ENCODE measurements around the gene ZNF511. TPM values are rescaled to one million over a fixed set of nuclear protein-coding genes. Genes with fewer than 3 reads are reported as not detected.

Gene ZNF511
- total and polyA plus RNA-seq, 5 experiments from 2014 or later: 38.0 to 80.4 (median 75.9) TPM

DNA sequence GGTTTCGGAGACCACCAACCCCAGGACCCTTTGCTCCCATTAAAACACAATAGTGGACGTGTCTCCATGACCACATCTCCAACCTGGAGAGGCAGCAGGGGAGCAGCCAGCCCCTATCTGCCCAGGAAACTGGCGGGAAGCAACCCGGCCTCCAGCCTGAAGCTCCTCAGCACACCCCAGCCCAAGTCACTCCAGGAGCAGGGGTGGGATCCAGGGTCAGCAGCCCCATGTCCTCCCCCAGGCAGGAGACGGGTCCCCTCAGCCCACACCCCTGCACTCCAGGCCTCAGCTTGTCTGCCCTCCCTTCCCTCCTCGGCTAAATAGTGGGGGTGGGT lies 32.6 kb upstream of the ZNF511 start:
- H3K9me3 Mint-ChIP-seq: no peaks in the 10 kb centered on the region
- peaks cover 4 to 45% (median 34%) of the 10 kb centered on the region in 4 donors for H3K4me1 Mint-ChIP-seq
- peak overlapping the region; percentile 43 to 95 (median 90) for H3K27ac Mint-ChIP-seq
- peak in 1 of 10 donors; percentile 4 for DNase-seq
- peaks cover 0 to 2% (median 0%) of the 10 kb centered on the region in 3 donors for H3K36me3 Mint-ChIP-seq
- POLR2A ChIA-PET: interaction anchor here (0.6 to 5.3 kb wide), 4 partner anchors 12 to 188 kb away, joined by 3 to 39 read pairs (median 6); no protein-coding TSS in a partner anchor
- no peaks in the 10 kb centered on the region for H3K27me3 Mint-ChIP-seq
- peak overlapping the region; percentile 79 to 88 (median 85) for H3K4me3 Mint-ChIP-seq
- ATAC-seq: no peak

DNA sequence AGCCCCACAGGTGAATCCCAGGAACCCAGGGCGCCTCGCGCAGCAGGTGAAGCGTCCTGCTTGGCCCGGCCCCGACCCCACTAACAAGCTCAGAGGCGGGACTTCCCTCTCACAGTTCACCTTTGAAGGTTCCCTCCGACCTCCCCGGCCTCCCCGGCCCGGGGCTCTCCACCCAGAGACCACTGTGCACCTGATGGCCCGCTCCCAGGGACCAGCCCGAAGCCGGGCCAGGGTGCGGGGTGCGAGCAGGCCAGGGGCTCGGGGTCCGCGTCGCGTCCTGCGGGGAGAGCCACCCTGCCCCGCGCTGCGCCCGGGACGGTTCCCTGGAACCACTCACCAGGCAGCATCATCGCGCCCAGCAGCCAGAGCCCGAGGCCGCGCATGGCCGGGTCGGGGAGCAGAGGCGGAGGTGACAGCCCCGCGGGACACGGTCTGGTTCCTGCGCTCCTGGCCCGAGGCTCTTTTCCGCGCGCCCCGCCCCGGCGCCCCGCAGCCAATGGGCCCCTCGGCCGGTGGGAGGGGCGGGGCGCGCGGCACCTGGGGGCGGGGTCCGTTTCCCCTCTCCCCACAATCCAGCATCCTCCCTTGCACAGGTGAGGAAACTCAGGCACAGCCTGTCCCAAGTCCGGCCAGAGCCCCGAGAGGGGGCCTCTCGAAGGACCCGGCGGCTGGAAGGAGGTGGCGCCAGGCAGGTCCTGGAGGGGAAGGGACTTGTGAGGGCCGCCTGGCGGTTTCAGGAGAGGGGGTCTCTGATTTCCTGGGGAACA lies 32.1 kb upstream of the ZNF511 start, which contains the start of gene ADAM8:
Gene ADAM8, minus strand, starts transcription at position 434 of the 767 bp plus-strand sequence. Its CDS starts 51 bp downstream, at position 383.
- Mint-ChIP-seq H3K27ac (peak within 1 kb of the TSS; percentile 43 to 99 (median 90)), H3K27me3 (no peaks in the 10 kb centered on the region), H3K4me3 (peak within 1 kb of the TSS; percentile 79 to 88 (median 85)), H3K4me1 (peaks cover 4 to 45% (median 34%) of the 10 kb centered on the region in 4 donors), H3K36me3 (peaks cover 0 to 2% (median 0%) of the 10 kb centered on the region in 3 donors), H3K9me3 (no peaks in the 10 kb centered on the region)
- DNase-seq (peak in 9 of 10 donors; percentile 33 to 71 (median 47)), ATAC-seq (peak; percentile 29 to 53)
- POLR2A ChIA-PET: interaction anchor here (0.6 to 5.3 kb wide), 6 partner anchors 13 to 187 kb away, joined by 3 to 39 read pairs (median 5); partner anchors contain the start of genes TUBGCP2 and ZNF511

DNA sequence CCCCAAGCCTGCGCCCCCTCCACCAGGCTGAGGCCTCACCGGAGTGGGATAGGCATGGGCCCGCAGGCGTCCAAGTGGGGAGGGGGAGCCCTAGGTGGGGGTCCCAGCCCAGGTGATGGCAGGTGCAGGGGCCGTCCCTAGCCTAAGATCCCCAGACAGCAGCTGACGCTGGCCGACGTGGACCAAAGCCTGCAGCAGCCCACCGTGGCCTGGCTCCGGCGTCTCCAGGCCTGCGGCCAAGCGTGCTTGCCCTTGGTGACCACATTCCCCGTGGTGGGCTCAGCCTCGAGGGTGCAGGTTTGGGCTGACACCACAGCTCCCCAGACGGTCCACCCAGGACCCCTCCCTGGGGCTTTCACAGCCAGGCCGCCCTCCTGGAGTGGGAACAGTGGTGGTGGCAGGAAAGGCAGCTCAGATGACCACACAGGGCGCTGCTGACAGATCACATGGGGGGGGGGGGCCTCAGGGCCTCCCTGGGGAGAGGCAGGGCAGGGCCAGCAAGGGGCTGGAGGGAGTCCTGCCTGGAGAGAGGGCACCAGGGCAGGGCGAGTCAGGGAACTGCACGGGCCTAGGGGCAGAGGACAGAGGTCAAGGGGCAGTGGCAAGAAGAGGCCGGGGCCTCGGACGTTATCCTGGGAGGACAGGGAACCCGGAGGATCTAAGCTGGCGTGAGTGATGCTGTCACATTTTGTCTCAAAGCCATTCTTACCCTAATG lies 31.3 kb upstream of the ZNF511 start:
- POLR2A ChIA-PET: interaction anchor here (1.0 to 5.3 kb wide), 4 partner anchors 14 to 100 kb away, joined by 3 to 39 read pairs (median 6); partner anchors contain the start of genes TUBGCP2 and ZNF511
- peak overlapping the region; percentile 43 to 99 (median 84) for H3K27ac Mint-ChIP-seq
- H3K27me3 Mint-ChIP-seq: no peaks in the 10 kb centered on the region
- DNase-seq (no peak), ATAC-seq (no peak)
- peaks cover 4 to 47% (median 34%) of the 10 kb centered on the region in 4 donors for H3K4me1 Mint-ChIP-seq
- H3K36me3 Mint-ChIP-seq: peaks cover 0 to 7% (median 2%) of the 10 kb centered on the region in 3 donors
- no peaks in the 10 kb centered on the region for H3K9me3 Mint-ChIP-seq
- H3K4me3 Mint-ChIP-seq: peak overlapping the region; percentile 39 to 87 (median 64)

DNA sequence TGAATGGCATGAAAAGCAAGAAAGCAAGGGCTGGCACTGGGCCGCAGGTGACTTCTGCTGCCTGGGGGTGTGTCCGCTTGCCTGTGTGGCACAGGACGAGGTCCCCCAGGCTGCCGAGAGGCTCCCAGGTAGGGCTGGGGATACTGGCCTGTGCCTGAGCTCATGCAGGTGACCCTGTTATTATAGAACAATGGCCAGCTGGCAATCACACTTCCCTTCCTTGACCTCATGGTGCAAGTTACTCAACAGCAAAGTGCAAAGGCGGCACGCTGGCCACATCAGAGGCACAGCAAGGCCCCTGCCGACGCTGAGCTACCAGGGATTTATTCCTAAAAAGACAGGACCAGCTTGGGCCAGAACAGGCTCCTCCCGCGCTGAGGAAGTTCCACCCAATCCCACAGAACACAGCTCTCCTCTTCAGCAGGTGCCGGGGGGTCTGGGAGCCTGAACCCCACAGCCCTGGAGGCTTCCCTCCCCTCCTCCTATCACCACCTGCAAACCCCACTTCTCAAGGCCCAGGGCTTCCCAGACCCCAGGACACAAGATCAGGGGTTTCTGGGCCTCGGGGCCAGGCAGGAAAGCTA lies 30.6 kb upstream of the ZNF511 start:
- POLR2A ChIA-PET: interaction anchor here (0.8 to 2.2 kb wide), 3 partner anchors 14 to 30 kb away, joined by 3 to 8 read pairs (median 8); partner anchors contain the start of genes TUBGCP2 and ZNF511
- Mint-ChIP-seq H3K4me1 (peaks cover 4 to 47% (median 34%) of the 10 kb centered on the region in 4 donors), H3K27ac (peak overlapping the region; percentile 43 to 99 (median 84)), H3K4me3 (peak overlapping the region; percentile 14 to 87 (median 62)), H3K9me3 (no peaks in the 10 kb centered on the region), H3K27me3 (no peaks in the 10 kb centered on the region), H3K36me3 (peaks cover 0 to 10% (median 2%) of the 10 kb centered on the region in 3 donors)
- peak in 1 of 10 donors; percentile 10 for DNase-seq
- ATAC-seq: no peak

DNA sequence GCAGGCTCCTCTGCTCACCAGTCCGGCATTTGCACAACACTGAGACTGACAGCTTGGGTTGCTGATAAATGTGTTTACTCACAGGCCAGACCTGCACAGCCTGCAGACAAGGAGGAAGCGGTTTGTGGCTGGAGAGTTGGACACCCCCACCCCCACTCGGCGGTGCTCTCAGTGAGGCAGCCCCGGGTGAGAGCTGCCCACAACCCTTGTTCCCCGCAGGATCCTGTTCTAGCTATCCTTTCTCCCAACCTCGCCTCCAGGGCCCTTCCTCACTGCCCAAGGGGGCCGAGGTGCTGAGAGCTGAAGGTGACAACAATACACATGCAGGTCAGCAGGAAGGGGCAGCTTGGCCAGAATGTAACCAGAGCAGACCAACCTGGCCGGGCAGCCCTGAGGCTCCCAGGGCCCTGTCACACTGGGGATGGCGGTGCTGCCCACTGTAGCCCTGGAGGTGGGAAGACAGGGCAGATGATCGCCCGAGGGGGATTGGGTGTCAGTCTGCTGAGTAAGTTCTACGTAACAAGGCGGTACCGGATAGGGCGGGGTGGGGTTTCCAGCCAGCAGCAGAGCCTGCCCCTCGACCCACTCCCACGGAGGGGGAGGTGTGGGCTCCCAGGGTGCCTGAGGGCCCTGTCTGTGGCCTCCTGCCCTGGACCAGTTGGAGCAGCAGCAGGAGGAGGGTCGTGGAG lies 30.0 kb upstream of the ZNF511 start:
- Mint-ChIP-seq H3K9me3 (no peaks in the 10 kb centered on the region), H3K27ac (peak overlapping the region; percentile 43 to 99 (median 84)), H3K4me3 (peak overlapping the region in 9 of 10 donors; percentile 6 to 87 (median 62)), H3K4me1 (peaks cover 4 to 47% (median 34%) of the 10 kb centered on the region in 4 donors), H3K36me3 (peaks cover 0 to 17% (median 2%) of the 10 kb centered on the region in 3 donors), H3K27me3 (no peaks in the 10 kb centered on the region)
- no peak for ATAC-seq
- POLR2A ChIA-PET: interaction anchor here (0.8 to 2.2 kb wide), 2 partner anchors 15 to 29 kb away, joined by 8 read pairs; partner anchors contain the start of genes TUBGCP2 and ZNF511
- DNase-seq: peak in 4 of 10 donors; percentile 15 to 61 (median 40)

DNA sequence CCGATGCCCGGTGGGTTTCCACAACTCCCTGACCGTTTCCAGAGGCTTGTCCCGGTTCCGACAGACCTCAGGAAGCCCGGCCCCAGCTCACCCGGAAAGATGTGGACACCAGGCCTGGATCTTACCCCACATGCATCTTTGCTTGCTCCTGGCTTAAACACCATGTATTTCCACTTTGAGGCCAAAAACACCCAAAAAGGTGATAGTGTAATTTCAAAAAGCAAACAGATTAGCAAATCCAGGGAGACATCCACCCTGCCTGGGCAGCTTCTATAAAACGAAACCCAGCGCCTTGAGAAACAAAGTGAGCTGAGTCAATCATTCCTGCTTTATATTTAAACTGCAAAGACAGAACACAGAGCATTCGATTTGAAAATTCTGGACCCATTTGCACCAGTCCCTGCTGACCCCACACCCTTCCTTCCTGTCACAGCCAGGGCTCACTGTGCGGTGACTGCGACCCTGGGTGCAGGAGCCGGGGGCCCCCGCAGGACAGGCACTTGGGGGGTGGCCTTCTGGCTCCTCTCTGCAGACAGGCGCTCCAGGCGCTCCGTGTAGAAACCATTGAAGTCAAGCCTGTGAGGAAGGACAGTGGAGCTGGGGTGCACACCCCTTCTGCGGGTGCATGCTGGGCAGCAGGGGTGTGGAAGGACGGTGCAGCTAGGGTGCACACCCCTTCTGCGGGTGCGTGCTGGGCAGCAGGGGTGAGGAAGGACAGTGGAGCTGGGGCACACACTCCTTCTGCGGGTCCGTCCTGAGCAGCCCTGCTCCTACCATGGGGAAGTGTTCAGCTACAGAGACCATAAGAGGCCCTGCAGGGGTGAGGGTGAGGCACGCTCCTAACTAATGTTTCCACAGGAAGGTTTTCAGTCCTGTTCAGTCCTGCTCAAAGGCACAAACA lies 29.1 kb upstream of the ZNF511 start:
- peak overlapping the region in 1 of 10 donors; percentile 39 for H3K4me3 Mint-ChIP-seq
- H3K27me3 Mint-ChIP-seq: no peaks in the 10 kb centered on the region
- H3K4me1 Mint-ChIP-seq: peaks cover 4 to 47% (median 34%) of the 10 kb centered on the region in 4 donors
- POLR2A ChIA-PET: no interaction called here
- H3K27ac Mint-ChIP-seq: peak overlapping the region in 6 of 10 donors; percentile 25 to 99 (median 64)
- DNase-seq (no peak), ATAC-seq (no peak)
- H3K9me3 Mint-ChIP-seq: no peaks in the 10 kb centered on the region
- peaks cover 0 to 25% (median 8%) of the 10 kb centered on the region in 3 donors for H3K36me3 Mint-ChIP-seq

DNA sequence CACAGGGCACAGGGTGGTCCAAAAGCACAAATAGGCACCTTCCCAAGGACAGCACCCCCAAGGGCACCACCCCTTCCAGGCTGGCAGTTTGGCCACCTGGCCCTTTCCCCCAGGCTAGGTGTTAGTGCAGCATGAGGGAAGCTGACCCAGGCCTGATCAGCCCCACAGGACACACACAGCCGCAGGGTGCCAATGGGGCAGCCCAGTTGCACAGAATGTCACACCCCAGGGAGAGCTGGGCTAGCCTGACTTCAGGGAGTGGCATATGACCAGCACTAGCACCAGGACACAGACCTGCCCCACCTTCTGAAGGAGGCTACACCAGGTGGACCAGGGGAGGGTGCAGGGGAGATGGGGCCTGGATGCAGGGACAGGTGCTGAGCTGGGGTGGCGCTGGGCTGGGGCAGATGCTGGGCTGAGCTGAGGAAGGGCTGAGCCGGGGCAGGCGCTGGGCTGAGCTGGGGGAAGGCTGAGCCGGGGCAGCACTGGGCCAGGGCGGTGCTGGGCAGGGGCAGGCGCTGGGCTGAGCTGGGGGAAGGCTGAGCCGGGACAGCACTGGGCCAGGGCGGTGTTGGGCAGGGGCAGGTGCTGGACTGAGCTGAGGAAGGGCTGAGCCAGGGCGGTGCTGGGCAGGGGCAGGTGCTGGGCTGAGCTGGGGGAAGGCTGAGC lies 28.2 kb upstream of the ZNF511 start:
- peaks cover 0 to 35% (median 12%) of the 10 kb centered on the region in 3 donors for H3K36me3 Mint-ChIP-seq
- H3K4me1 Mint-ChIP-seq: peaks cover 4 to 39% (median 25%) of the 10 kb centered on the region in 4 donors
- DNase-seq (no peak), ATAC-seq (no peak)
- POLR2A ChIA-PET: no interaction called here
- peak overlapping the region in 2 of 10 donors; percentile 75 to 89 for H3K27ac Mint-ChIP-seq
- H3K27me3 Mint-ChIP-seq: no peaks in the 10 kb centered on the region
- H3K4me3 Mint-ChIP-seq: no peak overlapping the region
- H3K9me3 Mint-ChIP-seq: no peaks in the 10 kb centered on the region

DNA sequence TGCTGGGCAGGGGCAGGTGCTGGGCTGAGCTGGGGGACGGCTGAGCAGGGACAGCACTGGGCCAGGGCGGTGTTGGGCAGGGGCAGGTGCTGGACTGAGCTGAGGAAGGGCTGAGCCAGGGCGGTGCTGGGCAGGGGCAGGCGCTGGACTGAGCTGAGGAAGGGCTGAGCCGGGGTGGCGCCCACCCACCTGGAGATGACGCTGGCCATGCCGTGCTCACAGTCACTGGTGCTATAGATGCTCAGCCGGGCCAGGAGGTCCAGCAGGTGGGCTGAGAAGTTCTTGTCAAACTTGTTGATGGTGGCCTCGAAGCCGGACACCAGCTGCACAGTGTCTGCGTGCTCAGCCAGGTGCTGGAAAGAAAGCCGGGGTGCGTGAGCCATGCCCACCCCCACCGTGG lies 27.6 kb upstream of the ZNF511 start:
- no peak for DNase-seq
- Mint-ChIP-seq H3K9me3 (no peaks in the 10 kb centered on the region), H3K4me1 (peaks cover 4 to 33% (median 20%) of the 10 kb centered on the region in 4 donors), H3K27me3 (no peaks in the 10 kb centered on the region), H3K4me3 (no peak overlapping the region), H3K36me3 (peaks cover 4 to 40% (median 16%) of the 10 kb centered on the region in 3 donors), H3K27ac (peak overlapping the region in 1 of 10 donors; percentile 89)
- no peak for ATAC-seq
- POLR2A ChIA-PET: no interaction called here

DNA sequence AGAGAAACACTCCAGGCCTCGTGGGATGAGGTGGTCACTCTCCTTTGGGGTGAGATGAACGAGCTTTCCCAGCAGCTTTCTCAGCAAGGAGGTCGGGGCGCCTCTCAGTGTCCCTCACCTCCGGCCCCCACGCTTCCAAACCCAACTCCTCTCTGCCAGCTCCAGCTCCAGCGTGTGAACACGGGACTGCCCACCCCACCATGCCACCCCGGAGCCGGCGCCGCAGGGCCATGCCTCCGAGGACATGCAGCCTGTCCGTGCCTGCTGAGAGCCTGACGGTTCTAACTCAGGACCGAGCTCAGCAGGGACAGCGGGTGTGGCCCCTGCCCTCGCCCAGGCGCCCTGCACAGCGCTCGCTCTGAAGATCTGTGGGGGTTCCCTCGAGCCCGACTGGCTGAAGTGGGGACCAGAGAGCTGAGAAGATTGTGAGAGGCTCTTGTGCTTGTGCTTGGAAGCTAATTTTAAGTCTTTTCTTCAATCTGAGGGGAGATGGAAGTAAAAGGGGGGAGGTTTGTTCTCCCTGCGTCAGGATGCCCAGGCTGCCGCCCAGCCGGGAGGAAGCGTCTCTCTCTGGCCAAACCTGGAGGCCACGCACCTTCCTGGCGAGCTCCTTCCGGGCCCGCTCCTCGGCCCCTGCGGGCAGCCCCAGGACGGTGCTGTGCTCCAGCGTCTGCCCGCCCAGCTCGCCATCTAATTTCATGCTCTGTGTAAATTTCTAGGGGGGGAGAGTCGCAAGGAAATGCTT lies 26.9 kb upstream of the ZNF511 start:
- no peak overlapping the region for H3K4me3 Mint-ChIP-seq
- POLR2A ChIA-PET: no interaction called here
- peaks cover 11 to 47% (median 23%) of the 10 kb centered on the region in 3 donors for H3K36me3 Mint-ChIP-seq
- no peaks in the 10 kb centered on the region for H3K9me3 Mint-ChIP-seq
- peak overlapping the region in 1 of 10 donors; percentile 45 for H3K27ac Mint-ChIP-seq
- H3K27me3 Mint-ChIP-seq: no peaks in the 10 kb centered on the region
- DNase-seq (no peak), ATAC-seq (no peak)
- H3K4me1 Mint-ChIP-seq: peaks cover 4 to 31% (median 19%) of the 10 kb centered on the region in 4 donors

DNA sequence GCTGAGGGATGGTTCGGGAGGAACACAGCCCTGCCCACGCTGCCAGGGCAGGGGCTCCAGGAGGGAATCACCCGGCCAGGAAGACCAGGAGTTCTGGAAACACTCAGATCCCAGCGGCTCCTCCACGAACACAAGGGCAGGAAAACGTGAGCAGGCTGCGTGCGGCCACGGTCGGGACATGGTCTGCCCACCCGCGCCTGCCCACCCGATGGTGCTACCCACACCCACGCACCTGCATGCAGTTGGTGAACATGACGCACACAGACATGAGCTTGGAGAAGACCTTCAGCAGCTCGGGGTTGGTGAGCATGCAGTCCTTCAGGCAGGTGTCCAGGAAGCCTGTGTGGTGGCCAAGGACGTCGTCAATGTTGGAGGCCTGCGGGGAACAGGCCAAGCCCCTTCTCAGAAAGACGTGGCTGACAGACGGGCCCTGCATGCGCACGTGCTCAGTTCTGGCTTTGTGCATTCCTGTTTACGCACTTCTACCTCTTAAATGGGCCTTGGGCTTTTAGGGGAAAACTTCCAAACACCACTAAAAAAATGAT lies 25.8 kb upstream of the ZNF511 start:
- Mint-ChIP-seq H3K4me3 (no peak overlapping the region), H3K36me3 (peaks cover 13 to 59% (median 26%) of the 10 kb centered on the region in 3 donors), H3K27ac (no peak overlapping the region), H3K9me3 (no peaks in the 10 kb centered on the region), H3K27me3 (no peaks in the 10 kb centered on the region), H3K4me1 (peaks cover 4 to 26% (median 16%) of the 10 kb centered on the region in 4 donors)
- DNase-seq: no peak
- ATAC-seq: no peak
- POLR2A ChIA-PET: no interaction called here

All from naive thymus-derived CD8-positive, alpha-beta T cell (primary cell).